DND-41 (cell line): ENCODE measurements around the gene IL22.

Experiments
- ATAC-seq: fragments of 200-7000 bp; cut with Tn5 transposase; 3 replicates; pipeline ENCODE4 v1.9.1; 2021; ENCODE audit warnings: low read depth; ENCODE audit not compliant: insufficient read depth
- DNase-seq: peaks from one replicate; pipeline ENCODE4 v3.0.0-alpha.2; 2020
- H2AFZ ChIP-seq: 2 replicates; pipeline ENCODE4 v1.6.0; 2012; ENCODE audit warnings: low read depth, low read length
- H3K27ac ChIP-seq: 2 replicates; pipeline ENCODE4 v1.5.1; 2012; ENCODE audit warnings: low read length, inconsistent platforms
- H3K27me3 ChIP-seq: fragments of 200-600 bp; sonication (generic); 2 replicates; pipeline ENCODE4 v1.6.0; 2012; ENCODE audit warnings: low read length, mild to moderate bottlenecking, inconsistent platforms; ENCODE audit not compliant: insufficient read depth, poor library complexity
- H3K36me3 ChIP-seq: 2 replicates; pipeline ENCODE4 v1.5.1; 2012; ENCODE audit warnings: low read length, inconsistent platforms; ENCODE audit not compliant: insufficient read depth
- H3K4me1 ChIP-seq: 2 replicates; pipeline ENCODE4 v1.5.1; 2012; ENCODE audit warnings: mild to moderate bottlenecking, low read length; ENCODE audit not compliant: insufficient read depth
- H3K4me2 ChIP-seq: 2 replicates; pipeline ENCODE4 v1.6.0; 2012; ENCODE audit warnings: mild to moderate bottlenecking, moderate library complexity, low read length, inconsistent platforms; ENCODE audit not compliant: insufficient read depth
- H3K4me3 ChIP-seq, 2 experiments: fragments of 200-600 bp in 1 of 2; shearing (Covaris generic) in 1 of 2; 2 replicates each; pipeline ENCODE4 v1.5.1; 2012 to 2016; ENCODE audit warnings: inconsistent platforms in 2 of 2, low read length in 2 of 2, mild to moderate bottlenecking in 2 of 2, low read depth in 1 of 2, moderate library complexity in 1 of 2
- H3K79me2 ChIP-seq: 2 replicates; pipeline ENCODE4 v1.6.0; 2012; ENCODE audit warnings: low read length, inconsistent platforms; ENCODE audit not compliant: insufficient read depth
- H3K9ac ChIP-seq: 2 replicates; pipeline ENCODE4 v1.6.0; 2012; ENCODE audit warnings: low read depth, mild to moderate bottlenecking, inconsistent platforms, low read length, moderate library complexity
- H3K9me3 ChIP-seq: 2 replicates; pipeline ENCODE4 v1.5.1; 2012; ENCODE audit warnings: low read length, moderate library complexity, mild to moderate bottlenecking, inconsistent platforms; ENCODE audit not compliant: insufficient read depth, severe bottlenecking
- H4K20me1 ChIP-seq: 2 replicates; pipeline ENCODE4 v1.6.0; 2012; ENCODE audit warnings: low read length; ENCODE audit not compliant: insufficient read depth
- EZH2 ChIP-seq: IDR thresholded peaks from 3 replicates; pipeline ENCODE4 v1.6.1; 2012; ENCODE audit warnings: borderline replicate concordance, low read depth, mild to moderate bottlenecking, moderate library complexity, low read length, inconsistent platforms; ENCODE audit not compliant: severe bottlenecking
- TF ChIP-seq, protein P1 (sequence below): IDR thresholded peaks from 2 replicates; pipeline ENCODE4 v1.5.1; 2012; ENCODE audit warnings: borderline replicate concordance, low read length, moderate library complexity, mild to moderate bottlenecking; ENCODE audit not compliant: poor library complexity, severe bottlenecking; ENCODE audit errors: extremely low read depth

The IL22 gene

DNA sequence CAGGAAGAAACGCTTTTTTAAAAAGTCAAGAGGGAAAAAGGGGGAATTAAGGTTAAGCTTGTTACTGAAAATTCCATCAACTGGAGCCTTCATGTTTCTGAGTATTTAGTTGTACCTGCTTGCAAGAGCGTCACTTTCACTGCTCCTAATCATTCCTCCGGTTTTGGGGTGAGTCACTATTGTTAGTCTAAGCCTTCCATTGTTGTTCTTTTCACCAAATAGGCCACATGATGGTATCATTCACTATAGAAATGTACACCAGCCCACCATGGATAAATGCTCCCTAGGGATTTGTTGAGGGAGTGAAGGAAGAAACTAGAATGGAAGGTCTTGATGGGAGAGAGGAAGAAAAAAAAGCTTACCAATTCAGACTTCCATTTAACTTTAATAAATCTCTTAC lies 3.0 kb downstream of the IL22 start:
- H3K4me3 ChIP-seq: no peak overlapping the region
- ATAC-seq: no peak
- H4K20me1 ChIP-seq: no peaks in the 10 kb centered on the region
- no peak overlapping the region for H3K9ac ChIP-seq
- H3K27me3 ChIP-seq: no peaks in the 10 kb centered on the region
- no peak for DNase-seq
- H3K9me3 ChIP-seq: no peaks in the 10 kb centered on the region
- no peaks in the 10 kb centered on the region for H3K4me1 ChIP-seq
- no peak overlapping the region for H3K27ac ChIP-seq
- H3K4me2 ChIP-seq: no peak overlapping the region
- H3K79me2 ChIP-seq: no peaks in the 10 kb centered on the region
- H2AFZ ChIP-seq: no peak overlapping the region
- H3K36me3 ChIP-seq: no peaks in the 10 kb centered on the region
- TF ChIP-seq EZH2: no peak
- TF ChIP-seq, protein P1, sequence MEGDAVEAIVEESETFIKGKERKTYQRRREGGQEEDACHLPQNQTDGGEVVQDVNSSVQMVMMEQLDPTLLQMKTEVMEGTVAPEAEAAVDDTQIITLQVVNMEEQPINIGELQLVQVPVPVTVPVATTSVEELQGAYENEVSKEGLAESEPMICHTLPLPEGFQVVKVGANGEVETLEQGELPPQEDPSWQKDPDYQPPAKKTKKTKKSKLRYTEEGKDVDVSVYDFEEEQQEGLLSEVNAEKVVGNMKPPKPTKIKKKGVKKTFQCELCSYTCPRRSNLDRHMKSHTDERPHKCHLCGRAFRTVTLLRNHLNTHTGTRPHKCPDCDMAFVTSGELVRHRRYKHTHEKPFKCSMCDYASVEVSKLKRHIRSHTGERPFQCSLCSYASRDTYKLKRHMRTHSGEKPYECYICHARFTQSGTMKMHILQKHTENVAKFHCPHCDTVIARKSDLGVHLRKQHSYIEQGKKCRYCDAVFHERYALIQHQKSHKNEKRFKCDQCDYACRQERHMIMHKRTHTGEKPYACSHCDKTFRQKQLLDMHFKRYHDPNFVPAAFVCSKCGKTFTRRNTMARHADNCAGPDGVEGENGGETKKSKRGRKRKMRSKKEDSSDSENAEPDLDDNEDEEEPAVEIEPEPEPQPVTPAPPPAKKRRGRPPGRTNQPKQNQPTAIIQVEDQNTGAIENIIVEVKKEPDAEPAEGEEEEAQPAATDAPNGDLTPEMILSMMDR: no peak

GRCh38 chr12:68247785-68248184 lies 5.6 kb downstream of the IL22 start:
- Histone ChIP-seq H3K9me3 (no peaks in the 10 kb centered on the region), H3K27me3 (no peaks in the 10 kb centered on the region), H4K20me1 (no peaks in the 10 kb centered on the region), H3K4me1 (no peaks in the 10 kb centered on the region), H3K36me3 (no peaks in the 10 kb centered on the region), H3K27ac (no peak overlapping the region), H3K9ac (no peak overlapping the region), H3K79me2 (no peaks in the 10 kb centered on the region), H2AFZ (no peak overlapping the region), H3K4me3 (no peak overlapping the region), H3K4me2 (no peak overlapping the region)
- DNase-seq: no peak
- no peak for ATAC-seq
- TF ChIP-seq, protein P1: no peak
- TF ChIP-seq EZH2: no peak

DNA sequence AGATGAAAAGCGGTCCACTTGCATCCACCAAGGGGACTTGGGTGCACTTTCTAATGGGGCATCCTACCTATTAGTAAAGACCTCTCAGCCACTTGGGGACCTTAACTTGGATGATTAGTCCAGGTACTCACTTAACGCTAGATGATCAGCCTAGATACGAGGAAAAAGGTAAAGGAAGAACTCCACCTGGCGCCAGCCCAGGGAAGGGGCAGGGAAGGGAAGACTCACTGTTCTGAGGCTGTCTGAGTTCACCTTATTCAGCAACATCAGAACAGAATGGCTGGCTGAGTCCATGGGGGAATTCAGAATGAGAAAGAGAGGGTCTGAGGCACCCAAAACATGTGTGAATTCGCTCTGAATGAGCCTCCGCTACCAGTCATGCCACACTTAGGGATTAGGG lies 7.1 kb downstream of the IL22 start:
- Histone ChIP-seq H3K4me2 (no peak overlapping the region), H3K79me2 (no peaks in the 10 kb centered on the region), H3K27me3 (no peaks in the 10 kb centered on the region), H3K9ac (no peak overlapping the region), H3K36me3 (no peaks in the 10 kb centered on the region), H3K27ac (no peak overlapping the region), H3K9me3 (no peaks in the 10 kb centered on the region), H3K4me1 (peaks cover 4% of the 10 kb centered on the region), H2AFZ (no peak overlapping the region), H3K4me3 (no peak overlapping the region), H4K20me1 (no peaks in the 10 kb centered on the region)
- no peak for DNase-seq
- ATAC-seq: no peak
- TF ChIP-seq, protein P1: no peak
- TF ChIP-seq EZH2: no peak
